HG03025 (cell line): ENCODE results near the gene TSEN54.

Experiments used
- ATAC-seq: cut with Tn5 transposase; IDR thresholded peaks from one replicate; pipeline ENCODE4 v1.9.1; 2021; ENCODE audit warnings: mild to moderate bottlenecking, moderate library complexity; ENCODE audit not compliant: unreplicated experiment, low FRiP score

Gene TSEN54

GRCh38 chr17:75502721-75503329, 13.5 kb upstream of the TSEN54 start:
- no peak for ATAC-seq

- no peak for ATAC-seq
Measured at GRCh38 chr17:75503337-75503950, 12.9 kb upstream of the TSEN54 start.

- ATAC-seq: no peak
Measured at GRCh38 chr17:75503976-75504346, 12.4 kb upstream of the TSEN54 start.

GRCh38 chr17:75504347-75505151, 11.8 kb upstream of the TSEN54 start:
- no peak for ATAC-seq

- ATAC-seq: no peak
Measured at GRCh38 chr17:75505152-75505409, 11.2 kb upstream of the TSEN54 start.

- ATAC-seq: no peak
Measured at GRCh38 chr17:75505640-75506039, 10.7 kb upstream of the TSEN54 start.

- no peak for ATAC-seq
Measured at GRCh38 chr17:75506134-75506533, 10.2 kb upstream of the TSEN54 start.

- ATAC-seq: no peak
Measured at GRCh38 chr17:75506888-75507287, 9.4 kb upstream of the TSEN54 start.

- no peak for ATAC-seq
Measured at GRCh38 chr17:75507733-75508719, 8.3 kb upstream of the TSEN54 start.

- ATAC-seq: no peak
Measured at GRCh38 chr17:75508931-75509361, 7.4 kb upstream of the TSEN54 start.

GRCh38 chr17:75509528-75510258, 6.6 kb upstream of the TSEN54 start:
- ATAC-seq: no peak

GRCh38 chr17:75511270-75511609, 5.1 kb upstream of the TSEN54 start:
- ATAC-seq: no peak

GRCh38 chr17:75511610-75512575, 4.4 kb upstream of the TSEN54 start:
- no peak for ATAC-seq

- no peak for ATAC-seq
Measured at GRCh38 chr17:75512926-75513640, 3.2 kb upstream of the TSEN54 start.

GRCh38 chr17:75513641-75514000, 2.7 kb upstream of the TSEN54 start:
- ATAC-seq: no peak

- ATAC-seq: no peak
Measured at GRCh38 chr17:75514299-75514918, 1.9 kb upstream of the TSEN54 start.

- ATAC-seq: no peak
Measured at GRCh38 chr17:75514919-75515495, 1.3 kb upstream of the TSEN54 start.
